ENCODE data around the gene EVL.

Gene EVL

DNA sequence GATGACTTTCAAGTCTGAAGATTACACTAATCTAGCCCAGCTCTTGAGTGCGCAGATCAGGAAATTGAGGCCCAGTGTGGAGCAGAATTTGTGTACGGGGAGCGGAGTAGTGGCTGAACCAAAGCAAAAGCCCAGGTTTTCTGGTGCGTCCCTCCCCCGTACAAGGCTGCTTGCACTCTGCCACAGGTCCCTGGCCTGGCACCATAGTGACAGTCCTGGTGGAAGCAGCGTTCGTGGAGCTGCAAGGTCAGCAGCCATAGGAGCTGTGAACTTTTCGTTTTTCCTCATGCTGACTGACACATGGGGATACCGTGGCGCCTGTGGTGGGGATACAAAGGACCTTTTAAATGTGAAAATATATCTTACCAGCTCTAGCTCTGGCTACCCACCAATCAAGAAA, 1.7 kb downstream of the EVL start:
- DNase-seq (ENCODE audit: low spot score) = peak; percentile 12

DNA sequence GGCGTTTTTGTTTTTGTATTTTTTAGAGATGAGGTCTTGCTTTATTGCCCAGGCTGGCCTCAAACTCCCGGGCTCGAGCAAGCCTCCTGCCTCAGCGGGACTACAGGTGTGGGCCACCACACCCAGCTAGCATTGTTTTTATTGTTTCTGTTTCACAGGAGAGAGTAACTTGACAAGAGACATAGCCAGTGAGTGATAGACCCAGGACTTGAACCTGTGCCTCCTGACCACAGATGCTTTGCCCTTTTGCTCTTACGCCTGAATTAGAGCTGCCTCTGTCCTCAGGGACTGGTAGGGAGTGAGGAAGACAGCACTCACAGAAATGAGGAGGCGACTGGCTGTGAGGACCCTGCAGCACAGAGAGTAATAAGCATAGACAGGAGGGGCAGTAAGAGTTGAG, 2.3 kb downstream of the EVL start:
- DNase-seq (ENCODE audit: low spot score) = no peak

DNA sequence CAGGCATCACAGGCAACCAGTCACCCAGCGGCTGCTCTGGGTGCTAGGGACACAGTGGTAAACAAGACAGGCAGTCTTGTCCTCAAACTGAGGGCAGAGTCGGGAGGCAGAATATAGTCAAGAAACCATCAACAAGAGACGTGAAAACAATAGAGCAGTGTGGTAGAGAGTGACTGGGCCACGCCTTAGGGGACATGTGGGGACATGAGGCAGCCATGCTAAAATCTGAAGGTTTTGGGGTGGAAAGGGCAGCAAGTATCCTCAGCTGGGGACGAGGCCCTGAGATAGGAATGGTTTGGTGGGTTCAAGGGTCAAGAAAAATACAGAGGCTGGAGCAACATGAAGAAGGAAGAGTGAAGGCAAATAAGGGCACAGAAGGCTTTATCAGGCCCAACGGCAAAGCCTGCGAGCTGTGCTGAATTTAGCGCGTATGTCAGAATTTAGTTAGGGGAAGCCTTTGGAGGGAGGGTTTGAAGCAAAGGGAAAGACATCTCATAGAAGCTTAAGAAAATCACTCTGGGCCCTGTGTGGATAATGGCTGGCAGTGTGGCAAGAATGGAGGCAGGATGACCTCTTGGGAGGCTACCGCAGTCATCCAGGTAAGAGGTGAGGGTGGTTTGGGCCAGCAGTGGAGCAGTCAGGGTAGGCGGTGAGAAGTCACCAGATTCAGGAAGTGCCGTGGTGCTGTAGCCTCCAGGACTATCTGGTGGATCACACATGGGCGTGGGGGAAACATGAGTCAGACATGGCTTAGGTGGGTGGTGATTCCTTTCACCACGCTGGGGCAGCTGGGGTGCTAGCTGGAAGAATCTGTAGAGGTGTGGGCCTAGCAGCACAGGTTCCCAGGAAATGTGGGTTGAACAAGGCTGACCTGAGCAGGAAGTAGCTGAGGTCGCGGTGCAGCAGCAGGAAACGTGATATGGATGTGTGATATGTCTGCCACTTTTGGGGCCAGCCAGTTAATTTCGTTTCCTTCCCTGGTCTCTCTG, 3.0 kb downstream of the EVL start:
- peak; percentile 57 for DNase-seq (ENCODE audit: low spot score)

- no peak for DNase-seq (ENCODE audit: low spot score)
Measured at GRCh38 chr14:100069161-100069800, 4.1 kb downstream of the EVL start.

DNA sequence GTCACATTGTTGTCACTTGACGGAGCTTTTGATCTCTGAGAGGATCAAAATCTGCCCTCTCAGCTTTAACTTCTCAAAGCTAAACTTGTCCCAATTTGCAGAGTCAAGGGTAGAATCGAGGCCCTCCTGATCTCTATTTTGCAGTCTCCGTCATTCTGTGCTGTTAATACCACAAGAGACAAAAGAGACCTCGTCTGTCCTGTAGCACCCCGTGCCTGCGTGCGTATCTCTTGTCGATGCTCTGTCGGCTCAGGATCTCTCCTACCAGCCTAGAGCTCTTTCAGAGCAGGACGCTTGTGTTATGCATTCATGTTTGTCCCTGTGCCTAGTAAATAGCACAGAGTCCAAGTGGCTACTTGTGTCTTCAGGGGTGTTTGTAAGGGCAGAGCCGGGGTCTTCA, 5.1 kb downstream of the EVL start:
- DNase-seq (ENCODE audit: low spot score) = no peak

DNA sequence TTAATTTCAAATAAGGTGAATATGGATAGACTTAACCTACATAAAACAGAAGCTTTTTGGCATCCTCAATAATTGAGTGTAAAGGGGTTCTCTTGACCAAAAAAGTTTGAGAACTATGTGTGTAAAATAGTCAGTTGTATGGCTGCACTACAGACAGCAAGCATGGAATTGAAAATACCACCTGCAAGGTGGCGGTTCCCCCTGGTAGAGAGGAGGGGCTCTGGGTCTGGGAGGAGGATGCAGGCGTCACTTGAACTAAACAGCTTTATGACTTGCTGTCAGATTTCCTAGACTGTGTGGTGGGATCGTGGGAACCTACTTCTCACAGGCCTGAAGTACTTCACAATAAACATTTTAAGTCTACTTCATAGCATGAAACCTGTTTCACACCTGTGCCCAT, 6.3 kb downstream of the EVL start:
- peak; percentile 26 for DNase-seq (ENCODE audit: low spot score)

DNA sequence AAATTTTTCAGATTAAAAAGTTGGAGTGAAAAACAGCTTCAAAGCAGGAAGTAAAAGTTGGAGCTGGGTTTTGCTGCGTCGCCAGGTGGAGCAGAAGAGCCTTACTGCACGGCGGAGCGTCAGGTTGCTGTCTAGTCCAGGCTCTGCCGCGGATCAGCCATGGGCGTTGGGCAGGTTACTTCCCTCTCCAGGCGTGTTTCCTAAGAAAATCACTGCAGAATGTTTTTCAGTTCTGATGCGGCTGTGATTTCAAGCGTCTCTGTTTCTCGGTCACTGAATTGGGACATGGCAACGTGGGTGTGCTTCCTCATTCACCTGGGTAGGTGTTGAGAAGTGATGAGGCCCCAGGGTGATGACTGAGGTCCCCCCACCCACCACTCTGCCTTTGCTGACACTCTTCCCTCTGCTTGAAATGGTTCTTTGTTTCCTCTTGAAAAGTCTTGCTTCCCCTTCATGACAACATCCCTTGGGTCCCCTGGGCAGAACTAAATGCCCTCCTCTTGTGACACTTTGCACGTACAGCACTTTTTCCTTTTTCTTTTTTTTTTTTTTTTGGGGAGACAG, 7.6 kb downstream of the EVL start:
- peak; percentile 51 for DNase-seq (ENCODE audit: low spot score)

GRCh38 chr14:100073576-100074430, 8.6 kb downstream of the EVL start:
- no peak for DNase-seq (ENCODE audit: low spot score)

DNA sequence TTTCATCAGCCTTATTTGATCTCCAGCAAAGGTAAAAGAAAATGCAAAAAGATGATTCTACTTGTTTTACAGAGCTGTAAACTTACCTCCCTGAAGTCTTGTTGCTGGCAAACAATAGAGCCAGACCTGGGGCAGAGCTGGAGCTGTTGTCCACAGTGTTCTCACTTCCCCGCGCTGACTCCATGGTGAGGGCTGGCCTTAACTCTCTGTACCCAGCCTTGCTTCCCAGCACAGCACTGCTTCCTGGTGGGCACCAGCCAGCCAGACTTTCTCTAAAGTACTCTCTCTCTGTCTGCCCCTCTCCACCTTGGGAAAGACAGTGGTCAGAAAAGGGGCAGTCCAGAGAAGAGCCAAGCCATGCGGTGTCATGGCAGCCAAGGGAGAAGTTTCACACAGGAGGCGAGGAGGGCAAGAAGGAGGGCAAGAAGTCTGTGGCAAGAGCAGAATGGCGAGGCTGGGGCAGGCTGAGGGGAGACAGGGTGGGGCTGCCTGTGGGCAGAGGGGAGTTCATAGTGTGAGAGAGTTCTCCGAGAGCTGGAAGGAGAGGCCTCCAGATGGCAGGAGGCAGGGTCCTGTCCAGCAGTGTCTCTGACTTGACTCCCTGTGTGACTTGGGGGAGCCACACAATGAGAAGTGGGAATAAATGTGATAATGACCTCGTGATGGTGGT, 9.3 kb downstream of the EVL start:
- no peak for DNase-seq (ENCODE audit: low spot score)

DNA sequence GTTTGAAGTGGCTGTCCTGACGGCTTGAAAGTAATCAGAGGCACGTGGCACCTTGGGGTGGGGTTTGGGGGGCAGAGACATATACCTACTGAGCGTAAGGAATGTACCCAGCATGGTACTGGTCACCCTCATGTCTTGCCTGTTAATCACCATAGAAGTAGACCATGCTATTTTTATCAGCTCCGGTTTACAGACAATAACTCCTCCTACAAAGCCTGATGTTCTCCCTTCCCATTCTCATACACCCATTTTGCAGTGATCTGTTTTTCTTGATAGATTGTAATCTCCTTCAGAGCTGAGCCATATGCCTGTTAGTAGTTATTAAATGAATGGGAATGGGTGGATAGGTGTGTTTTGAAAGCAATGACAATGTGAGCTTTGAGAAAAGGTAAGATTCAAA, 10.5 kb downstream of the EVL start:
- DNase-seq (ENCODE audit: low spot score) = no peak

DNA sequence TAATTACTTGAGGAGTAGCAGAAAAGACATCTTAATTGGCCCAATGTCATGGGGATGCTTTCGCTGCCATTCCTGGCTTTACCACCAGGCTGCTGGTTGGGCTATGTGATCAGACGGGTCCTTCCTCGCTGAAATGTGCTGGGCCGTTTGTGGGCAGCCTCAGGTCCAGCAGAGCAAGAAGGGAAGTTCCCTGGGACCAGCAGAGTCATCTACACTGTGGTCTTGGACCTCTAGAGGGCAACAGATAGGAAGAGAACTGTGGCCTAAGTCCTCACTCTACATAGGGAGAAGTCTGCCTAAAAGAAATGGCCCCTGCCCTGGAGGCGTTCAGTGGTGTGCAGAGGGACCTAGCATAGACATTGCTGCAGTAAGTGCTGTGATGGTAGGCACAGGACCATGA, 10.9 kb downstream of the EVL start:
- DNase-seq (ENCODE audit: low spot score) = peak; percentile 21

- DNase-seq (ENCODE audit: low spot score) = no peak
Measured at GRCh38 chr14:100076606-100077005, 11.4 kb downstream of the EVL start.

GRCh38 chr14:100077441-100077840, 12.2 kb downstream of the EVL start:
- no peak for DNase-seq (ENCODE audit: low spot score)

GRCh38 chr14:100078216-100078803, 13.1 kb downstream of the EVL start:
- no peak for DNase-seq (ENCODE audit: low spot score)

GRCh38 chr14:100078997-100079725, 13.9 kb downstream of the EVL start:
- DNase-seq (ENCODE audit: low spot score) = no peak

GRCh38 chr14:100079726-100080005, 14.4 kb downstream of the EVL start:
- no peak for DNase-seq (ENCODE audit: low spot score)

GRCh38 chr14:100080206-100080605, 15.0 kb downstream of the EVL start:
- DNase-seq (ENCODE audit: low spot score) = no peak

DNA sequence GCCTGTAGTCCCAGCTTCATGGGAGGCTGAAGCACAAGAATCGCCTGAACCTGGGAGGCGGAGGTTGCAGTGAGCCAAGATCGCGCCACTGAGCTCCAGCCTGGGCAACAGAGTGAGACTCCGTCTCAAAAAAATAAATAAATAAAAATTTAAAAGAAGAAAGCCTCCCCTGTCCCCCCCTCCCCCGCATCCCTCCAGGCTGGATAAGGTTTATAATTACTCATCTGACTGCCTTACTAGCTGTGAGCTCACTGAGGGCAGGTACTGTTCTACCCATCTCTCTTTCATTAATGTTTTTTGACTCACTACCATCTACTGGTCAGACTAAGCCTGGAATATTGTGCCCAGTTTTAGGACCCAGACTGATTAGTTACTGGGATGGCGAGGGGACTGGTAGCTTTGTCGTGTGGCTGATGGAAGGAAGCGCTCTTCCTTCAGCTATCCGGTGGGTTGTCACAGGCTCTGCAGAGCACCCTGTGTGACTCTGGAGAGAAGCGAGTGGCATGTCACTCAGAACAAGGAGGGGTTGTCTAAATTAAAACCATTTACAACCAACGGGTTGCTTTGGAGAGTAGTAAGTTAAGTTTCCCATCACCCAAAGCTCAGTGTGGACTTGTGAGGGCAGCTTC, 16.9 kb downstream of the EVL start:
- no peak for DNase-seq (ENCODE audit: low spot score)

- DNase-seq (ENCODE audit: low spot score) = no peak
Measured at GRCh38 chr14:100082723-100083122, 17.5 kb downstream of the EVL start.

DNA sequence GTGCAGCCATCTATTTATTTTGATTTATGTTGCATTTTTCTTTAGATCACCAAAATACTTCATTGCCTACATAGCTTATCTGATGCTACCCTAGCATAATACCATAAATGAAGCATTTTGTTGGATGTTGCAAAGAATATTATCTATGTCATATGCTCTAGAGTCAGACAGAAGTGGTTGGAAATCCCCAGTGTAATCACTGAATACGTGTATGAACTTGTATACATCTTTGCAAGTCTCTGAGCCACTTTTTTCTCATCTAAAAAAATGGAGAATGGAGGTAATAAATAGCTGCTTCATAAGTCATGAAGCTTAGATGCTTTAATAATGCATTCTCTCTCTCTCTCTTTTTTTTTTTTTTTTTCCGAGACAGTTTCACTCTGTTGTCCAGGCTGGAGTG, 18.5 kb downstream of the EVL start:
- no peak for DNase-seq (ENCODE audit: low spot score)
